ENCODE measurements around the gene MAP3K4.
"Not testable (repeated sequence)": the region's sequence is repeated elsewhere in the genome, so short reads cannot be mapped to it uniquely, and the experiment has no call there.

Gene MAP3K4

DNA sequence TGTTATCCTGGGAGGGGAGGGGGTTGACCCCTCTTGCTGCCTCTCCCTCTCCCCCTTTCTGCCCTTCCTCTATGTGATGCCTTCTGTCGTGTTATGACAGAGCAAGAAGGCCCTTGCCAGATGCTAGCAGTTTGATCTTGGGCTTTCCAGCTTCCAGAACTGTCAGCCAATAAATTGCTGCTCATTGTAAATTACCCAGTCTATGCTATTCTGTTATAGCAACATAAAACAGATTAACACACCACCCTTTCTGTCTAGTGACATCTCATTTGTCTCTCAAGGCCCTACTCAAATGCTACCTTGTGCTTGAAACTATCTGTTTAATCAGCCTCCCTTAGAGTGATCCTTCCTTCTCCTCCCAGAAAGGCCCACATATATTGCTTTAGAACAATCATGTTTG, 16.4 kb upstream of the MAP3K4 start:
- ChIA-PET CTCF (no interaction called here), POLR2A (no interaction called here)
- no peak for DNase-seq (ENCODE audit: extremely low spot score)
- TF ChIP-seq SP1 (IDR thresholded peaks at IDR 0.05) (no peak), BHLHE40 (IDR thresholded peaks at IDR 0.05; ENCODE audit: borderline replicate concordance) (no peak), TARDBP (IDR thresholded peaks at IDR 0.05) (no peak), ARNT (IDR thresholded peaks at IDR 0.05) (no peak), ELF4 (IDR thresholded peaks at IDR 0.05) (no peak), FOXA1 (IDR thresholded peaks at IDR 0.05) (no peak), CTBP1 (IDR thresholded peaks at IDR 0.05; ENCODE audit: borderline replicate concordance) (no peak), FOXM1 (IDR thresholded peaks at IDR 0.05; ENCODE audit: borderline replicate concordance) (no peak), NFRKB (IDR thresholded peaks at IDR 0.05) (no peak), ZNF384 (IDR thresholded peaks at IDR 0.05) (no peak)

GRCh38 chr6:160975961-160976360, 15.6 kb upstream of the MAP3K4 start:
- POLR2A ChIA-PET; CTCF ChIA-PET; DNase-seq (ENCODE audit: extremely low spot score): not testable (repeated sequence)

- no peak for DNase-seq (ENCODE audit: extremely low spot score)
- POLR2A ChIA-PET = interaction anchor here (1.0 to 1.1 kb wide), 2 partner anchors 13 to 14 kb away, joined by 3 to 4 read pairs; partner anchors contain the start of gene MAP3K4
- no peak for TF ChIP-seq BHLHE40 (IDR thresholded peaks at IDR 0.05; ENCODE audit: borderline replicate concordance)
- no peak for TF ChIP-seq HDGF (IDR thresholded peaks at IDR 0.05; ENCODE audit: borderline replicate concordance)
- TF ChIP-seq FOXM1 (IDR thresholded peaks at IDR 0.05; ENCODE audit: borderline replicate concordance) = no peak
- TF ChIP-seq LEF1 (IDR thresholded peaks at IDR 0.05; ENCODE audit: borderline replicate concordance) = no peak
- no peak for TF ChIP-seq FOXA1 (IDR thresholded peaks at IDR 0.05)
- no peak for TF ChIP-seq ELF4 (IDR thresholded peaks at IDR 0.05)
- TF ChIP-seq ZNF384 (IDR thresholded peaks at IDR 0.05) = no peak
- TF ChIP-seq CTBP1 (IDR thresholded peaks at IDR 0.05; ENCODE audit: borderline replicate concordance) = no peak
- TF ChIP-seq L3MBTL2 (conservative IDR thresholded peaks at IDR 0.05) = no peak
- CTCF ChIA-PET = no interaction called here
Observed at GRCh38 chr6:160978141-160978901, 13.2 kb upstream of the MAP3K4 start.

DNA sequence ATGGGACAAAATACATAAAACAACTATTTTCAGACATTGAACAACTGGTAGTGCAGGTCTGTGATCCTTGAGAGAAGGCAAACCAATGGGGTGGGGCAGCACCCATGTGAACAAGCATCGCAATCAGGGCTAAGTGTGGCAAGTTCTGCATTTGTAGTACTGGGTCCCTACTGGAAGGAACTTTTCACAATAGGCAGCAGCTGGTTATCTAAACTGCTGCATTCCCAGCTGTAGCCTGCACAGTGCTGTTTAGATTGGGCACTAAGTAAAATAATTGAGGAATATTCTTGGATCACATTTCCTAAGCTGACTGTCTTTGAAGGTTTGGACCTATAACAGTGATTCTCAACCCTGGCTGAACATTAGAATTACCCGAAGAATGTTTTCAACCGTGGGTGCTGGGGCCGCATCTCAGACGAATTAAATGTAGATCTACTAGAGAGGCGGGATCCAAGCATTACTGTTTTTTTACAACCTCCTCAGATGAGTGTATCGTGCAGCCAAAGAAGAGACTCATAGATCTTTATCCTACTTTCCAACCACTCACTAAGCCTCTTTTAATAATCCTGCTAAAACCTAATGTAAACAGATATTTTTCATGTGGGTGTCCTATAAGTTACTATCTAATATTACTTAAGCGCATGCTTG, 12.4 kb upstream of the MAP3K4 start:
- no peak for DNase-seq (ENCODE audit: extremely low spot score)
- ChIA-PET POLR2A (interaction anchor here (1.1 kb wide), 1 partner anchor 12 kb away, joined by 4 read pairs; the partner anchor contains the start of gene MAP3K4), CTCF (no interaction called here)
- TF ChIP-seq ARNT (IDR thresholded peaks at IDR 0.05) = no peak
- no peak for TF ChIP-seq FOXK2 (IDR thresholded peaks at IDR 0.05)
- no peak for TF ChIP-seq BHLHE40 (IDR thresholded peaks at IDR 0.05; ENCODE audit: borderline replicate concordance)
- TF ChIP-seq NFRKB (IDR thresholded peaks at IDR 0.05) = no peak
- TF ChIP-seq FOXM1 (IDR thresholded peaks at IDR 0.05; ENCODE audit: borderline replicate concordance) = no peak
- TF ChIP-seq FOXA1 (IDR thresholded peaks at IDR 0.05) = no peak
- TF ChIP-seq SP1 (IDR thresholded peaks at IDR 0.05) = no peak
- no peak for TF ChIP-seq LEF1 (IDR thresholded peaks at IDR 0.05; ENCODE audit: borderline replicate concordance)
- TF ChIP-seq L3MBTL2 (conservative IDR thresholded peaks at IDR 0.05) = no peak
- TF ChIP-seq SUZ12 (IDR thresholded peaks at IDR 0.05) = no peak
- no peak for TF ChIP-seq ELF4 (IDR thresholded peaks at IDR 0.05)
- no peak for TF ChIP-seq HDGF (IDR thresholded peaks at IDR 0.05; ENCODE audit: borderline replicate concordance)
- TF ChIP-seq CTBP1 (IDR thresholded peaks at IDR 0.05; ENCODE audit: borderline replicate concordance) = no peak
- TF ChIP-seq, protein P1, sequence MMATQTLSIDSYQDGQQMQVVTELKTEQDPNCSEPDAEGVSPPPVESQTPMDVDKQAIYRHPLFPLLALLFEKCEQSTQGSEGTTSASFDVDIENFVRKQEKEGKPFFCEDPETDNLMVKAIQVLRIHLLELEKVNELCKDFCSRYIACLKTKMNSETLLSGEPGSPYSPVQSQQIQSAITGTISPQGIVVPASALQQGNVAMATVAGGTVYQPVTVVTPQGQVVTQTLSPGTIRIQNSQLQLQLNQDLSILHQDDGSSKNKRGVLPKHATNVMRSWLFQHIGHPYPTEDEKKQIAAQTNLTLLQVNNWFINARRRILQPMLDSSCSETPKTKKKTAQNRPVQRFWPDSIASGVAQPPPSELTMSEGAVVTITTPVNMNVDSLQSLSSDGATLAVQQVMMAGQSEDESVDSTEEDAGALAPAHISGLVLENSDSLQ (IDR thresholded peaks at IDR 0.05) = no peak
- TF ChIP-seq ZNF384 (IDR thresholded peaks at IDR 0.05) = no peak

DNA sequence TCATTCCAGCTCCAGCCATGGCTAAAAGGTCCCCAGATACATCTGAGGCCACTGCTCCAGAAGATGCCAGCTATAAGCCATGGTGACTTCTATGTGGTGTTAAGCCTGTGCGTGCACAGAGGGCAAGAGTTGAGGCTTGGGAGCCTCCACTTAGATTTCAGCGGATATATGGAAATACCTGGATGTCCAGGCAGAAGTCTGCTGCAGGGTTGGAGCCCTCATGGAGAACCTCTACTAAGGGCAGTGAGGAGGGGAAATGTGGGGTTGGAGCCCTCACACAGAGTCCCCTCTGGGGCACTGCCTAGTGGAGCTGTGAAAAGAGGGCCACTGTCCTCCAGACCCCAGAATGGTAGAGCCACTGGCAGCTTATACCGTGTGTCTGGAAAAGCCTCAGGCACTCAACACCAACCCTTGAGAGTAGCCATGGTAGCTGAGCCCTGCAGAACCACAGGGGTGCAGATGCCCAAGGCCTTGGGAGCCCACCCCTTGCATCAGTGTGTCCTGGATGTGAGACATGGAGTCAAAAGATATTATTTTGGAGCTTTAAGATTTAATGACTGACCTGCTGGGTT, 8.1 kb upstream of the MAP3K4 start:
- POLR2A ChIA-PET; DNase-seq (ENCODE audit: extremely low spot score): not testable (repeated sequence)
- CTCF ChIA-PET = interaction anchor here (0.6 kb wide), 1 partner anchor 9 kb away, joined by 5 read pairs; no protein-coding TSS in a partner anchor

- DNase-seq (ENCODE audit: extremely low spot score) = no peak
- POLR2A ChIA-PET = no interaction called here
- no peak for TF ChIP-seq SUZ12 (IDR thresholded peaks at IDR 0.05)
- CTCF ChIA-PET = no interaction called here
Observed at GRCh38 chr6:160986851-160987250, 4.7 kb upstream of the MAP3K4 start.

DNA sequence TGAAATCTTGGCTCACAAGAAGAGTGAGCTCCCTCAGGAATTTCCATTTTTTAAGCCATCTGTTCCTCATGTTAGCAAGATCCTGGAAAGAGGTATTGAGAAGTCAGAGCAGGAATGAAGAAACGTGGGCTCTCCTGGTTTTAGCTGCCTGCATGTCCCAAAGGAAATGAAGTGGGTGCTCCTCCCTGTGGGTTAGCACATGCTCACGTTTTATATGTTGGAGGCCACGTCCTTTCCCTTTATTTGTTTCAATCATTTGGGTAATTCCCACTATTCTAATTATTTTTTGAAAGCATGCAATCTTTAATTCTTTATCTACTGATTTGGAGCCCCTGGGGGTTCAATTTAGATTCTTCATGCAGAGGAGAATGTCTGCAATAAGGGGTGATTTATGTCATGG, 4.3 kb upstream of the MAP3K4 start:
- no peak for DNase-seq (ENCODE audit: extremely low spot score)
- TF ChIP-seq FOXA1 (IDR thresholded peaks at IDR 0.05) = no peak
- TF ChIP-seq CTBP1 (IDR thresholded peaks at IDR 0.05; ENCODE audit: borderline replicate concordance) = no peak
- TF ChIP-seq NFRKB (IDR thresholded peaks at IDR 0.05) = no peak
- no peak for TF ChIP-seq ELF4 (IDR thresholded peaks at IDR 0.05)
- no peak for TF ChIP-seq TARDBP (IDR thresholded peaks at IDR 0.05)
- no peak for TF ChIP-seq L3MBTL2 (conservative IDR thresholded peaks at IDR 0.05)
- TF ChIP-seq, protein P1 (IDR thresholded peaks at IDR 0.05) = no peak
- TF ChIP-seq SP1 (IDR thresholded peaks at IDR 0.05) = no peak
- TF ChIP-seq ARNT (IDR thresholded peaks at IDR 0.05) = no peak
- TF ChIP-seq FOXK2 (IDR thresholded peaks at IDR 0.05) = no peak
- no peak for TF ChIP-seq BHLHE40 (IDR thresholded peaks at IDR 0.05; ENCODE audit: borderline replicate concordance)
- no peak for TF ChIP-seq SUZ12 (IDR thresholded peaks at IDR 0.05)
- TF ChIP-seq FOXM1 (IDR thresholded peaks at IDR 0.05; ENCODE audit: borderline replicate concordance) = no peak
- TF ChIP-seq HDGF (IDR thresholded peaks at IDR 0.05; ENCODE audit: borderline replicate concordance) = no peak
- POLR2A ChIA-PET = no interaction called here
- CTCF ChIA-PET = no interaction called here
